ENCODE measurements around the gene POU2F3. TPM values are rescaled to one million over a fixed set of nuclear protein-coding genes. Genes with fewer than 3 reads are reported as not detected.

POU2F3 gene
- total RNA-seq, 1 donor from 2014 or later = not detected

DNA sequence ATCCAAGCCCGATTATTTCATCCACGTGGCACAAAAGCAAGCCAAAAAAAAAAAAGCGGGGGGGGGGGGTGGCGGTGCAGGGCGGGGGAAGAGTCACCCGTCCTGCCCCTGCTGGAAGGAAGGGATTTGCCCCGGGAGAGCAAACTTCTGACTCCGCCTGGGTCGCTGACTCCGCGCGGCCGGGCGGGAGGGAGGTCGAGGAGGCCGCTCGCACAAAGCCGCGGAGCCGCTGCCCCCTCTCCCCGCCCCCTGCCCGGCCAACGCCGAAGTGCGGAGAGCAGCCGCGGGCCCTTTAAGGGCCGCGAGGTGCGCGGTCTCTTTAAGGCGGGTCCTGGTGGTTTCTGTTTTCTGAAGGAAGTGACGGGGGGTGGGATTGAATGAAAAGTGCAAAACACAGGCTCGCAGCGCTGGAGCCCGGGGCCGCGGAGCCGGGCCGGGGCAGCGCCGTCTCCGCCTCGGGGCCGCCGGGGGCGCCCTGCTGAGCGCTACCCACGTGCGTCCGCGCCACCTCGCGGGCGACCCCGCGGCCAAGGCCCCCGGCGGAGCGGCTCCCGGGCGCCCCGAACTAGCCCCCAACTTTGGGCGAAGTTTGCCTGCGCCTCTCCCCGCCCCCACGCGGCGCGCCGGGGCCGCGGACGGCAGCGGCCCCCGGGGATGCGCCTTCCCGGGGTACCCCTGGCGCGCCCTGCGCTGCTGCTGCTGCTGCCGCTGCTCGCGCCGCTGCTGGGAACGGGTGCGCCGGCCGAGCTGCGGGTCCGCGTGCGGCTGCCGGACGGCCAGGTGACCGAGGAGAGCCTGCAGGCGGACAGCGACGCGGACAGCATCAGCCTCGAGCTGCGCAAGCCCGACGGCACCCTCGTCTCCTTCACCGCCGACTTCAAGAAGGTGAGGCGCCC is 29.1 kb upstream of the POU2F3 start, which contains the start of gene OAF:
TSS of gene OAF (plus strand) at position 407 of the 896 bp plus-strand sequence. CDS start at position 655, 248 bp downstream.
- no peak for DNase-seq (ENCODE audit: extremely low spot score, unreplicated experiment)
- Mint-ChIP-seq H3K36me3 (ENCODE audit: unreplicated experiment) (no peaks in the 10 kb centered on the region), H3K27me3 (ENCODE audit: unreplicated experiment) (peaks cover 11% of the 10 kb centered on the region), H3K4me1 (ENCODE audit: unreplicated experiment) (peaks cover 25% of the 10 kb centered on the region), H3K27ac (ENCODE audit: unreplicated experiment) (peak within 1 kb of the TSS; percentile 76), H3K4me3 (ENCODE audit: unreplicated experiment) (peak within 1 kb of the TSS; percentile 93), H3K9me3 (ENCODE audit: unreplicated experiment) (no peaks in the 10 kb centered on the region)
- TF ChIP-seq CTCF (IDR thresholded peaks at IDR 0.05) = peak; percentile 32

- Mint-ChIP-seq H3K36me3 (ENCODE audit: unreplicated experiment) (no peaks in the 10 kb centered on the region), H3K27me3 (ENCODE audit: unreplicated experiment) (peaks cover 11% of the 10 kb centered on the region), H3K4me3 (ENCODE audit: unreplicated experiment) (peak overlapping the region; percentile 93), H3K27ac (ENCODE audit: unreplicated experiment) (peak overlapping the region; percentile 50), H3K4me1 (ENCODE audit: unreplicated experiment) (peaks cover 26% of the 10 kb centered on the region), H3K9me3 (ENCODE audit: unreplicated experiment) (no peaks in the 10 kb centered on the region)
- TF ChIP-seq CTCF (IDR thresholded peaks at IDR 0.05) = no peak
- DNase-seq (ENCODE audit: extremely low spot score, unreplicated experiment) = no peak
Observed at GRCh38 chr11:120211522-120212258, 28.2 kb upstream of the POU2F3 start.

- H3K27me3 Mint-ChIP-seq (ENCODE audit: unreplicated experiment) = peaks cover 9% of the 10 kb centered on the region
- peak overlapping the region; percentile 57 for H3K4me3 Mint-ChIP-seq (ENCODE audit: unreplicated experiment)
- no peaks in the 10 kb centered on the region for H3K36me3 Mint-ChIP-seq (ENCODE audit: unreplicated experiment)
Observed at GRCh38 chr11:120212259-120212878, 27.6 kb upstream of the POU2F3 start.

DNA sequence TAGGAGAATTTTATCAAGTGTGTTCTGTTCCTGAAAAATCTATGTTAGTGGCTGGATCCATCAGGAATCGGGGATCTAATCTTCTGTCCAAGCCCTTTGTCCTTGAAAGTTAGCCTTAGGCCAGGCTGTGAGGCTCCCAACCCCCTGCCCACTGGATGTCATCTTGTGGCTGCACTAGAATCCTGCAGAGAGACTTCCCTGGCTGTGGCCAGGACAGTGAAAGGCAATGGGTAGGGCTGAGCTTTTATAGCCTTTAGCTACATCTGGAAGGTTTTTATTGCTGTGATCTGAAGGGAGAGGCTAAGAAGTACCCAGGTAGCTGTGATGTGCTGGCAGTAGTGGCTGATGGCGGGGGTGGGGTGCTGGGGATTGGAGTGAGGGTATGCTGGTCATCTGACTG is 27.0 kb upstream of the POU2F3 start:
- Mint-ChIP-seq H3K27ac (ENCODE audit: unreplicated experiment) (no peak overlapping the region), H3K4me3 (ENCODE audit: unreplicated experiment) (no peak overlapping the region), H3K9me3 (ENCODE audit: unreplicated experiment) (no peaks in the 10 kb centered on the region), H3K36me3 (ENCODE audit: unreplicated experiment) (no peaks in the 10 kb centered on the region), H3K27me3 (ENCODE audit: unreplicated experiment) (peaks cover 6% of the 10 kb centered on the region), H3K4me1 (ENCODE audit: unreplicated experiment) (peaks cover 31% of the 10 kb centered on the region)
- TF ChIP-seq CTCF (IDR thresholded peaks at IDR 0.05) = no peak
- DNase-seq (ENCODE audit: extremely low spot score, unreplicated experiment) = no peak

More at GRCh38 chr11:120212259-120212878, 27.6 kb upstream of the POU2F3 start:
- peaks cover 26% of the 10 kb centered on the region for H3K4me1 Mint-ChIP-seq (ENCODE audit: unreplicated experiment)
- TF ChIP-seq CTCF (IDR thresholded peaks at IDR 0.05) = no peak
- H3K9me3 Mint-ChIP-seq (ENCODE audit: unreplicated experiment) = no peaks in the 10 kb centered on the region
- H3K27ac Mint-ChIP-seq (ENCODE audit: unreplicated experiment) = no peak overlapping the region
- DNase-seq (ENCODE audit: extremely low spot score, unreplicated experiment) = no peak
